Tibial nerve (tissue), 3 donors: Measurements from ENCODE around the gene RASL10A.

Experiments used
- CTCF ChIP-seq, 5 experiments: fragments of 200-600 bp in 3 of 5; fragments of 450-650 bp in 2 of 5; sonication (generic) in 3 of 5; IDR thresholded peaks; one replicate each; pipeline ENCODE4 v1.5.1; 2016 to 2019; ENCODE audit warnings: antibody characterized with exemption in 5 of 5, mild to moderate bottlenecking in 3 of 5, moderate library complexity in 2 of 5
- POLR2A ChIP-seq, 2 donors: fragments of 450-650 bp; IDR thresholded peaks; one replicate each; pipeline ENCODE4 v1.6.1; 2017; ENCODE audit warnings: antibody characterized with exemption in 2 of 2, mild to moderate bottlenecking in 2 of 2, moderate library complexity in 2 of 2

- TF ChIP-seq POLR2A (IDR thresholded peaks at IDR 0.05): no peak
- TF ChIP-seq CTCF (IDR thresholded peaks at IDR 0.05): no peak
Observed at GRCh38 chr22:29307596-29308147, 7.8 kb downstream of the RASL10A start.
